NCI-H187 (cell line): ENCODE data around the gene ZNF217.
A peak's percentile ranks its signal among the peaks of the same experiment; 100 is the strongest.
"Not testable (repeated sequence)": the region's sequence is repeated elsewhere in the genome, so short reads cannot be mapped to it uniquely, and the experiment has no call there.

Source experiments
- DNase-seq, 2 experiments: peaks; one replicate each; lab custom pipeline; 2025; lab: John Stamatoyannopoulos, UW

Gene ZNF217

GRCh38 chr20:53621482-53622246 lies 28.0 kb upstream of the ZNF217 start:
- DNase-seq, result no peak

GRCh38 chr20:53618490-53619000 lies 24.9 kb upstream of the ZNF217 start:
- DNase-seq, result not testable (repeated sequence)

- no peak for DNase-seq
Observed at GRCh38 chr20:53617791-53618489, 24.3 kb upstream of the ZNF217 start.

GRCh38 chr20:53616489-53616888 lies 22.9 kb upstream of the ZNF217 start:
- DNase-seq, result not testable (repeated sequence)

GRCh38 chr20:53613748-53614147 lies 20.1 kb upstream of the ZNF217 start:
- no peak for DNase-seq

GRCh38 chr20:53612289-53612688 lies 18.6 kb upstream of the ZNF217 start:
- not testable (repeated sequence) for DNase-seq

- DNase-seq, result no peak
Observed at GRCh38 chr20:53611449-53611894, 17.8 kb upstream of the ZNF217 start.

GRCh38 chr20:53609491-53610445 lies 16.1 kb upstream of the ZNF217 start:
- peak; percentile 77 to 78 for DNase-seq

- DNase-seq, result no peak
Observed at GRCh38 chr20:53608456-53609452, 15.1 kb upstream of the ZNF217 start.

GRCh38 chr20:53608071-53608455 lies 14.4 kb upstream of the ZNF217 start:
- DNase-seq, result no peak

- no peak for DNase-seq
Observed at GRCh38 chr20:53606364-53606985, 12.8 kb upstream of the ZNF217 start.

GRCh38 chr20:53605401-53605800 lies 11.8 kb upstream of the ZNF217 start:
- DNase-seq, result not testable (repeated sequence)

- not testable (repeated sequence) for DNase-seq
Observed at GRCh38 chr20:53604846-53605245, 11.2 kb upstream of the ZNF217 start.

GRCh38 chr20:53602661-53603060 lies 9.0 kb upstream of the ZNF217 start:
- DNase-seq, result no peak

- no peak for DNase-seq
Observed at GRCh38 chr20:53599910-53600632, 6.4 kb upstream of the ZNF217 start.

- no peak for DNase-seq
Observed at GRCh38 chr20:53599378-53599777, 5.7 kb upstream of the ZNF217 start.

GRCh38 chr20:53599044-53599362 lies 5.4 kb upstream of the ZNF217 start:
- no peak for DNase-seq

GRCh38 chr20:53598140-53599043 lies 4.8 kb upstream of the ZNF217 start:
- no peak for DNase-seq
